SK-N-SH (cell line): ENCODE measurements around the gene PCNX1. TPM values are rescaled to one million over a fixed set of nuclear protein-coding genes. Genes with fewer than 3 reads are reported as not detected.

Experiments
- CTCF ChIA-PET: fragments of 300-600, 350-600 bp; formaldehyde crosslinking; extraction: SDS; loops from one replicate; lab custom pipeline; 2021; lab: Yijun Ruan, JAX
- POLR2A ChIA-PET: fragments of 350-600 bp; sonication (Branson Sonifier 250); formaldehyde crosslinking; extraction: SDS; loops from one replicate; lab custom pipeline; 2020; ENCODE audit warnings: antibody characterized with exemption, inconsistent platforms; lab: Yijun Ruan, JAX
- DNase-seq: peaks from one replicate; pipeline ENCODE4 v3.0.0; 2012
- H2AFZ ChIP-seq: fragments of 200-600 bp; sonication (generic); 2 replicates; pipeline ENCODE4 v1.8.1; 2016; ENCODE audit warnings: antibody characterized with exemption, mild to moderate bottlenecking, low read depth
- H3F3A ChIP-seq: fragments of 200-600 bp; sonication (generic); replicated peaks from 2 replicates; pipeline ENCODE3; 2016; ENCODE audit warnings: antibody characterized with exemption, mild to moderate bottlenecking; ENCODE audit not compliant: insufficient read depth
- H3K27ac ChIP-seq, 2 experiments: fragments of 200-500 bp in 1 of 2; fragments of 200-600 bp in 1 of 2; sonication (Bioruptor generic) in 1 of 2; sonication (generic), shearing (Covaris generic) in 1 of 2; 2 replicates each; pipeline versions ENCODE4 v1.5.1 to v1.6.1; 2014 to 2016; ENCODE audit warnings: low read depth in 2 of 2, inconsistent platforms in 1 of 2, low read length in 1 of 2, mild to moderate bottlenecking in 1 of 2, mixed read lengths in 1 of 2
- H3K27me3 ChIP-seq: fragments of 200-600 bp; sonication (generic), shearing (Covaris generic); 2 replicates; pipeline ENCODE4 v1.6.1; 2016; ENCODE audit warnings: mixed run types; ENCODE audit not compliant: insufficient read depth
- H3K36me3 ChIP-seq, 2 experiments: fragments of 200-500 bp in 1 of 2; fragments of 200-600 bp in 1 of 2; sonication (Bioruptor generic) in 1 of 2; sonication (generic) in 1 of 2; replicated peaks in 1 of 2; 2 replicates each; pipeline versions ENCODE3 to v1.5.1; 2014 to 2016; ENCODE audit warnings: low read length in 1 of 2, mild to moderate bottlenecking in 1 of 2; ENCODE audit not compliant: insufficient read depth in 2 of 2, control insufficient read depth in 1 of 2
- H3K4me1 ChIP-seq, 2 experiments: fragments of 200-500 bp in 1 of 2; fragments of 200-600 bp in 1 of 2; sonication (Bioruptor generic) in 1 of 2; sonication (generic), shearing (Covaris generic) in 1 of 2; 2 replicates each; pipeline versions ENCODE4 v1.5.1 to v1.6.1; 2014 to 2016; ENCODE audit warnings: low read depth in 1 of 2, low read length in 1 of 2, mixed run types in 1 of 2; ENCODE audit not compliant: insufficient read depth in 2 of 2, control insufficient read depth in 1 of 2
- H3K4me2 ChIP-seq: fragments of 200-600 bp; sonication (generic), shearing (Covaris generic); 2 replicates; pipeline ENCODE4 v1.6.1; 2017; ENCODE audit warnings: mixed run types
- H3K4me3 ChIP-seq, 2 experiments: fragments of 200-500 bp in 1 of 2; fragments of 200-600 bp in 1 of 2; sonication (Bioruptor generic) in 1 of 2; sonication (generic), shearing (Covaris generic) in 1 of 2; 2 replicates each; pipeline versions ENCODE4 v1.5.1 to v1.8.1; 2014 to 2016; ENCODE audit warnings: low read depth in 2 of 2, inconsistent platforms in 1 of 2, low read length in 1 of 2, mild to moderate bottlenecking in 1 of 2, mixed read lengths in 1 of 2, moderate library complexity in 1 of 2
- H3K79me2 ChIP-seq: fragments of 200-600 bp; sonication (generic); 2 replicates; pipeline ENCODE4 v1.8.1; 2017; ENCODE audit warnings: mild to moderate bottlenecking; ENCODE audit not compliant: insufficient read depth
- H3K9ac ChIP-seq: fragments of 200-600 bp; sonication (generic); 2 replicates; pipeline ENCODE4 v1.6.1; 2017; ENCODE audit warnings: mixed run types
- H3K9me2 ChIP-seq: fragments of 200-600 bp; sonication (generic); 2 replicates; pipeline ENCODE4 v1.6.1; 2017; ENCODE audit warnings: mixed run types
- H3K9me3 ChIP-seq: fragments of 200-600 bp; sonication (generic); 2 replicates; pipeline ENCODE4 v1.6.1; 2017; ENCODE audit warnings: mixed run types, mild to moderate bottlenecking, moderate library complexity
- H4K20me1 ChIP-seq: fragments of 200-600 bp; sonication (generic); 2 replicates; pipeline ENCODE4 v1.6.1; 2017; ENCODE audit warnings: mild to moderate bottlenecking, mixed run types; ENCODE audit not compliant: insufficient read depth
- CHD2 ChIP-seq: fragments of 150-350 bp; IDR thresholded peaks from 2 replicates; pipeline ENCODE4 v1.6.1; 2018; ENCODE audit warnings: low read length; ENCODE audit not compliant: partially characterized antibody
- CTCF ChIP-seq: fragments of 200-600 bp; sonication (generic); IDR thresholded peaks from 2 replicates; pipeline ENCODE4 v1.6.1; 2017; ENCODE audit warnings: antibody characterized with exemption, mild to moderate bottlenecking, moderate library complexity
- EP300 ChIP-seq, 2 experiments: IDR thresholded peaks; 2 replicates each; pipeline versions ENCODE4 v1.4.0 to v1.6.1; 2012; ENCODE audit warnings: borderline replicate concordance in 1 of 2, low read depth in 1 of 2, low read length in 1 of 2
- FOSL2 ChIP-seq: IDR thresholded peaks from 2 replicates; pipeline ENCODE4 v1.4.0; 2012; ENCODE audit warnings: low read depth, mild to moderate bottlenecking, moderate library complexity, borderline replicate concordance
- FOXM1 ChIP-seq: IDR thresholded peaks from 2 replicates; pipeline ENCODE4 v1.4.0; 2012; ENCODE audit warnings: low read depth, mild to moderate bottlenecking
- GABPA ChIP-seq: IDR thresholded peaks from 2 replicates; pipeline ENCODE4 v1.4.0; 2012; ENCODE audit warnings: low read depth, mild to moderate bottlenecking
- MXI1 ChIP-seq: IDR thresholded peaks from 2 replicates; pipeline ENCODE4 v1.6.1; 2012; ENCODE audit warnings: mild to moderate bottlenecking, low read depth, low read length, improper control_type of control experiment
- POLR2AphosphoS5 ChIP-seq: IDR thresholded peaks from 2 replicates; pipeline ENCODE4 v1.6.1; 2012; ENCODE audit warnings: low read depth, low read length
- RAD21 ChIP-seq: IDR thresholded peaks from 2 replicates; pipeline ENCODE4 v1.6.1; 2012; ENCODE audit warnings: mild to moderate bottlenecking, low read length
- RFX5 ChIP-seq: IDR thresholded peaks from 2 replicates; pipeline ENCODE4 v1.6.1; 2012; ENCODE audit warnings: mild to moderate bottlenecking, improper control_type of control experiment, low read length
- SMC3 ChIP-seq: IDR thresholded peaks from 2 replicates; pipeline ENCODE4 v1.6.1; 2012; ENCODE audit warnings: low read depth, low read length, improper control_type of control experiment
- TCF12 ChIP-seq: IDR thresholded peaks from 2 replicates; pipeline ENCODE4 v1.4.0; 2012
- USF1 ChIP-seq: IDR thresholded peaks from 2 replicates; pipeline ENCODE4 v1.4.0; 2012; ENCODE audit warnings: low read depth, borderline replicate concordance
- WGBS: methylation state at CpG from one replicate; pipeline ENCODE4 v1.1.6; 2017; ENCODE audit warnings: low lambda C conversion rate; 5-methylcytosine and 5-hydroxymethylcytosine counted together
- polyA plus RNA-seq, 3 experiments: library from polyadenylated mRNA; depleted of rRNA; stranded (reverse); fragments of >200 nt; gene quantifications; 2 replicates each; pipeline ENCODE4 v1.2.3, GENCODE V29; 2012

PCNX1 gene
- polyA plus RNA-seq, 1 of the 3 experiments (the other 2 are of a cell fraction), result 9.4 TPM

- Histone ChIP-seq H3K9me2 (no peaks in the 10 kb centered on the region), H2AFZ (no peak overlapping the region), H3K36me3 (peaks cover 41 to 62% of the 10 kb centered on the region in 2 experiments), H3K27me3 (no peaks in the 10 kb centered on the region), H4K20me1 (no peaks in the 10 kb centered on the region), H3K4me2 (no peak overlapping the region), H3K79me2 (peaks cover 10% of the 10 kb centered on the region; the same call in 1 of the 2 replicates), H3F3A (no peaks in the 10 kb centered on the region), H3K4me1 (no peaks in the 10 kb centered on the region), H3K27ac (no peak overlapping the region), H3K9me3 (peaks cover 14% of the 10 kb centered on the region; the same call in 1 of the 2 replicates), H3K9ac (no peak overlapping the region), H3K4me3 (no peak overlapping the region)
- ChIA-PET CTCF (interaction anchor here (1.5 to 1.8 kb wide), 2 partner anchors 22 to 674 kb away, joined by 4 to 5 read pairs; no protein-coding TSS in a partner anchor), POLR2A (no interaction called here)
- TF ChIP-seq MXI1 (no peak), CTCF (no peak), SMC3 (no peak), FOXM1 (no peak), USF1 (no peak), GABPA (no peak), CHD2 (no peak), TCF12 (no peak), RAD21 (no peak), RFX5 (no peak), POLR2AphosphoS5 (no peak)
- WGBS, result 97% methylated on average over 2 of the region's 2 CpGs
- no peak for DNase-seq
Measured at GRCh38 chr14:71078500-71078899, 171.2 kb downstream of the PCNX1 start.

- H3K9me2 ChIP-seq, result no peaks in the 10 kb centered on the region; the same call in 1 of the 2 replicates
- CTCF ChIA-PET, result interaction anchor here (1.0 to 2.4 kb wide), 3 partner anchors 14 to 18 kb away, joined by 3 to 6 read pairs (median 5); no protein-coding TSS in a partner anchor
- 89% methylated on average over 7 of the region's 7 CpGs for WGBS
- no peak overlapping the region for H3K9ac ChIP-seq
- DNase-seq, result no peak
- POLR2A ChIA-PET, result no interaction called here
- H2AFZ ChIP-seq, result no peak overlapping the region
- peak overlapping the region in 1 of 2 experiments; percentile 25; a peak in 1 of 4 replicates for H3K27ac ChIP-seq
- no peak overlapping the region for H3K4me2 ChIP-seq
- H3K4me3 ChIP-seq, result no peak overlapping the region
- peaks cover 3% of the 10 kb centered on the region for H3F3A ChIP-seq
- peaks cover 0 to 5% of the 10 kb centered on the region in 2 experiments; a peak in 1 of 4 replicates for H3K4me1 ChIP-seq
- H3K79me2 ChIP-seq, result peaks cover 6% of the 10 kb centered on the region; the same call in 1 of the 2 replicates
- TF ChIP-seq FOSL2 (no peak), EP300 (IDR thresholded peaks at IDR 0.05; ENCODE audit: borderline replicate concordance in 1 of 2, low read depth in 1 of 2, low read length in 1 of 2) (0 out of 4 replicates have a peak, but pooled peaks of 1 of the 2 experiments have one; percentile 20), TCF12 (peak; percentile 14; the same call in 1 of the 2 replicates)
- H3K27me3 ChIP-seq, result no peaks in the 10 kb centered on the region
- no peaks in the 10 kb centered on the region for H4K20me1 ChIP-seq
- H3K36me3 ChIP-seq, result peaks cover 40 to 44% of the 10 kb centered on the region in 2 experiments
- no peaks in the 10 kb centered on the region for H3K9me3 ChIP-seq
Measured at GRCh38 chr14:71086567-71086966, 179.3 kb downstream of the PCNX1 start.
